Choroid plexus epithelial cell (primary cell): ENCODE measurements around the gene CHAF1A.

Source experiments
- DNase-seq: peaks from one replicate; pipeline ENCODE4 v3.0.0-alpha.2; 2010; ENCODE audit warnings: low read depth
- H3K4me3 ChIP-seq: 2 replicates; pipeline ENCODE4 v1.5.1; 2011; ENCODE audit warnings: low read depth, mild to moderate bottlenecking, control low read depth, low read length, moderate library complexity
- TF ChIP-seq, protein P1 (sequence below): conservative IDR thresholded peaks from 2 replicates; pipeline ENCODE4 v1.5.1; 2011; ENCODE audit warnings: low read depth, mild to moderate bottlenecking, control low read depth, inconsistent platforms, low read length, moderate library complexity

CHAF1A gene

DNA sequence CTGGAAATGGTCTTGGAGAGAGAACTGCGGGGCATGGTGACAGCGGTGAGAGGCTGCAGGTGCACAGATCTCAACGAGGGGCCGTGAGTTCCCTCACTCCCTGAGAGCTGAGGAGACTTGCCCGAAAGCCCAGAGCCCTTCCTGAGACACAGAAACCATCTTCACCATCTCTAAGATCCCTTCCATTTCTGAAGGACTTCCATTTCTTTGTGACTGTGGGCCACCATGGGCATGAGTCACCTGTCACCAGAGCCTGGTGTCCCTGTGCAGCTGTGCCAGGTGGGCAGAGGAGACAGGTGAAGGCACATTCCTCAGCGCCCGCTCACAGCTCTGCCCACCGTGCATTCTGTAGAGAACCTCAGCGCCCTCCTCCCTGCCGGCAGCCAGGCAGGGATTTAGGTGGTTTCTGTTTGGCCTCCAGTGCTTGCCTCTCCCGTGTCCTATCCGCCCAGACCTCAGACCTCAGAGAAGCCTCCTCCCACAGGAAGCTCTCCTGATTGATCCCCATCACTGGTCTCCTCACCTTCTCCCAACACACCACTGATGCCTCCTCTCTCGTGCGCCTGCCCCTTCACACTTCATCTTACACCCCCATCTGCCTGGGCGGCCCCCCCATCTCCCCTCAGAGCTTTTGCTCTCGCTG lies 26.3 kb upstream of the CHAF1A start:
- DNase-seq: no peak
- TF ChIP-seq, protein P1, sequence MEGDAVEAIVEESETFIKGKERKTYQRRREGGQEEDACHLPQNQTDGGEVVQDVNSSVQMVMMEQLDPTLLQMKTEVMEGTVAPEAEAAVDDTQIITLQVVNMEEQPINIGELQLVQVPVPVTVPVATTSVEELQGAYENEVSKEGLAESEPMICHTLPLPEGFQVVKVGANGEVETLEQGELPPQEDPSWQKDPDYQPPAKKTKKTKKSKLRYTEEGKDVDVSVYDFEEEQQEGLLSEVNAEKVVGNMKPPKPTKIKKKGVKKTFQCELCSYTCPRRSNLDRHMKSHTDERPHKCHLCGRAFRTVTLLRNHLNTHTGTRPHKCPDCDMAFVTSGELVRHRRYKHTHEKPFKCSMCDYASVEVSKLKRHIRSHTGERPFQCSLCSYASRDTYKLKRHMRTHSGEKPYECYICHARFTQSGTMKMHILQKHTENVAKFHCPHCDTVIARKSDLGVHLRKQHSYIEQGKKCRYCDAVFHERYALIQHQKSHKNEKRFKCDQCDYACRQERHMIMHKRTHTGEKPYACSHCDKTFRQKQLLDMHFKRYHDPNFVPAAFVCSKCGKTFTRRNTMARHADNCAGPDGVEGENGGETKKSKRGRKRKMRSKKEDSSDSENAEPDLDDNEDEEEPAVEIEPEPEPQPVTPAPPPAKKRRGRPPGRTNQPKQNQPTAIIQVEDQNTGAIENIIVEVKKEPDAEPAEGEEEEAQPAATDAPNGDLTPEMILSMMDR: no peak
- H3K4me3 ChIP-seq: no peak overlapping the region

- no peak overlapping the region for H3K4me3 ChIP-seq
- DNase-seq: no peak
- TF ChIP-seq, protein P1: no peak
These were observed 25.8 kb upstream of the CHAF1A start for GRCh38 chr19:4376671-4376990.

DNA sequence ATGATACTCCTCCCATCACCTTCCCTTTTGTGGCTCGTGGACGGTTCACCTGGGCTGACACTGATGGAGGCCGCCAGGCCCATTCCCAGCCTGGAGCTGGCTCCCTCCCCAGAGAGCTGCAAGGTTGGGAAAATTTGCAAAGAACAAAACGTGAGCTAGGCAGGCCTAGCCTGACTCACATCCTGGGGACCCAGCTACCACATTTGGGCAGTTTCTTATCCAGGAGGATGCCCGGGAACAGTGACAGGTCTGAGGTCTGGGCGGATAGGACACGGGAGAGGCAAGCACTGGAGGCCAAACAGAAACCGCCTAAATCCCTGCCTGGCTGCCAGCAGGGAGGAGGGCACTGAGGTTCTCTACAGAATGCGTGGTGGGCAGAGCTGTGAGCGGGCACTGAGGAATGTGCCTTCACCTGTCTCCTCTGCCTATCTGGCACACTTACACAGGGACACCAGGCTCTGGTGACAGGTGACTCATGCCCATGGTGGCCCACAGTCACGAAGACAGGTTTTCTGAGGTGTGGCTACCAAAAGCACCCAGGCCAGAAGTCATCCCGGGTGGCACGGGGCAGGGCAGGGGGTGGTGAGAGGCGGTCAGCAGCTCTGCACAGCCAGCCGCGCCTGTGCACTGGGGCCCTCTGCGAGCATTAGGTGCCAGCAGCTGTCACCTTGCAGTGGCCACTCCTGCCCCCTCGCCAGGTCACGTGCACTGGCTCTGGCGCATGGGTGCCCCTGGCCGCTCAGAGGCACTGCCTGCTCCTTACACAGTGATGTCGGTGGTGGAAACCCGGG lies 25.3 kb upstream of the CHAF1A start:
- TF ChIP-seq, protein P1: no peak
- H3K4me3 ChIP-seq: no peak overlapping the region
- no peak for DNase-seq

- TF ChIP-seq, protein P1: no peak
- DNase-seq: no peak
- no peak overlapping the region for H3K4me3 ChIP-seq
These were observed 23.6 kb upstream of the CHAF1A start for GRCh38 chr19:4378886-4379285.

GRCh38 chr19:4379383-4380253 lies 22.8 kb upstream of the CHAF1A start:
- peak; percentile 50 for DNase-seq
- H3K4me3 ChIP-seq: no peak overlapping the region
- TF ChIP-seq, protein P1: no peak

DNA sequence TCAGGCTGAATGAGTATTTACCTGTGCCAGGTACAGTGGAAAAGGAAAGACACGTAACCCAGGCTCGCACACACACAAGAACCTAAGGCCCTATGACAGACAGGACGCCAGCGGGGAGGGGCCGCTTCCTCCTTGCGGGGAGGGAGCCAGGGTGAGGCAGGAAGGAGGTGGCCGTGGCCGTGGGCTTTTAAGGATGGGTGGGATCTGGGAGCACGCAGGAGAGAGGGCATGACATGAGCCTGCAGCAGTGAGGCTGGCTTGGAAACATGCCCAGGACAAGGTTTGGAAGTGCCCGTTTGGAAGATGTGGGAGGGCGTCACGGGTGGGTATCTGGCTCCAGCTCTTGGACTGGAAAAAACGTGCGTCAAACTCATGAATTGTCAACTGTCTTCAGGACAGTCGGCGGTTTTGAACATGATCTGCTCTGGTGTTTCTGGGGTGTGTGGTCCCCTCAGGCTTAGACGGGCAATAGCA lies 22.1 kb upstream of the CHAF1A start:
- no peak overlapping the region for H3K4me3 ChIP-seq
- TF ChIP-seq, protein P1: no peak
- no peak for DNase-seq
